ENCODE results near the gene ARL11.

Gene ARL11

GRCh38 chr13:49649963-49650312, 21.6 kb downstream of the ARL11 start:
- no peak for DNase-seq

GRCh38 chr13:49651570-49652354, 23.5 kb downstream of the ARL11 start:
- DNase-seq, result no peak

- no peak for DNase-seq
These were observed 24.3 kb downstream of the ARL11 start for GRCh38 chr13:49652355-49653305.

- no peak for DNase-seq
These were observed 25.2 kb downstream of the ARL11 start for GRCh38 chr13:49653478-49653877.

GRCh38 chr13:49654011-49654410, 25.7 kb downstream of the ARL11 start:
- no peak for DNase-seq

- no peak for DNase-seq
These were observed 27.6 kb downstream of the ARL11 start for GRCh38 chr13:49655906-49656305.

- DNase-seq, result no peak
These were observed 28.9 kb downstream of the ARL11 start for GRCh38 chr13:49657241-49657641.

- DNase-seq, result no peak
These were observed 36.3 kb downstream of the ARL11 start for GRCh38 chr13:49664606-49665005.

GRCh38 chr13:49667773-49668172, 39.5 kb downstream of the ARL11 start:
- DNase-seq, result no peak

- no peak for DNase-seq
These were observed 41.5 kb downstream of the ARL11 start for GRCh38 chr13:49669735-49670309.

GRCh38 chr13:49670828-49671227, 42.5 kb downstream of the ARL11 start:
- no peak for DNase-seq

GRCh38 chr13:49676581-49677298, 48.4 kb downstream of the ARL11 start:
- no peak for DNase-seq

GRCh38 chr13:49678191-49678914, 50.0 kb downstream of the ARL11 start:
- no peak for DNase-seq

- no peak for DNase-seq
These were observed 50.9 kb downstream of the ARL11 start for GRCh38 chr13:49679246-49679645.

GRCh38 chr13:49681842-49682435, 53.6 kb downstream of the ARL11 start:
- DNase-seq, result no peak

All from effector CD8-positive, alpha-beta T cell (primary cell).